ENCODE data around the gene TGFBI. TPM values are rescaled to one million over a fixed set of nuclear protein-coding genes. Genes with fewer than 3 reads are reported as not detected.

Gene TGFBI
- total RNA-seq, 1 donor from 2014 or later = 620 TPM

DNA sequence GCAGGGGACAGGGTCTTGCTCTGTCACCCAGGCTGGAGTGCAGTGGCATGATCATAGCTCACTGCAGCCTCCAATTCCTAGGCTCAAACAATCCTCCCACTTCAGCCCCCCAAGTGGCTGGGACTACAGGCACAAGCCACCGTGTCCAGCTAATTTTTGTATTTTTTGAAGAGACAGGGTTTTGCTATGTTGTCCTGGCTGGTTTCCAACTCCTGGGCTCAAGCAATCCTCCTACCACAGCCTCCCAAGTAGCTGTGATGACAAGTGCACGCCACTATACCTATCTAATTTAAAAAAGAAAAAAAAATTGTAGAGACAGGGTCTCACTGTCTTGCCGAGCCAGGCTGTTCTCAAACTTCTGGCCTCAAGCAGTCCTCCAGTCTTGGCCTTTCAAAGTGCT lies 42.4 kb upstream of the TGFBI start:
- H3K4me1 Mint-ChIP-seq (ENCODE audit: low read depth) = peaks cover 28% of the 10 kb centered on the region
- H3K36me3 Mint-ChIP-seq (ENCODE audit: low read depth) = peaks cover 1% of the 10 kb centered on the region
- H3K9me3 Mint-ChIP-seq (ENCODE audit: low read depth) = peaks cover 13% of the 10 kb centered on the region
- DNase-seq (ENCODE audit: low spot score) = no peak
- TF ChIP-seq, protein P1, sequence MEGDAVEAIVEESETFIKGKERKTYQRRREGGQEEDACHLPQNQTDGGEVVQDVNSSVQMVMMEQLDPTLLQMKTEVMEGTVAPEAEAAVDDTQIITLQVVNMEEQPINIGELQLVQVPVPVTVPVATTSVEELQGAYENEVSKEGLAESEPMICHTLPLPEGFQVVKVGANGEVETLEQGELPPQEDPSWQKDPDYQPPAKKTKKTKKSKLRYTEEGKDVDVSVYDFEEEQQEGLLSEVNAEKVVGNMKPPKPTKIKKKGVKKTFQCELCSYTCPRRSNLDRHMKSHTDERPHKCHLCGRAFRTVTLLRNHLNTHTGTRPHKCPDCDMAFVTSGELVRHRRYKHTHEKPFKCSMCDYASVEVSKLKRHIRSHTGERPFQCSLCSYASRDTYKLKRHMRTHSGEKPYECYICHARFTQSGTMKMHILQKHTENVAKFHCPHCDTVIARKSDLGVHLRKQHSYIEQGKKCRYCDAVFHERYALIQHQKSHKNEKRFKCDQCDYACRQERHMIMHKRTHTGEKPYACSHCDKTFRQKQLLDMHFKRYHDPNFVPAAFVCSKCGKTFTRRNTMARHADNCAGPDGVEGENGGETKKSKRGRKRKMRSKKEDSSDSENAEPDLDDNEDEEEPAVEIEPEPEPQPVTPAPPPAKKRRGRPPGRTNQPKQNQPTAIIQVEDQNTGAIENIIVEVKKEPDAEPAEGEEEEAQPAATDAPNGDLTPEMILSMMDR (IDR thresholded peaks at IDR 0.05) = no peak
- H3K27ac Mint-ChIP-seq (ENCODE audit: unreplicated experiment) = peak overlapping the region; percentile 92
- no peaks in the 10 kb centered on the region for H3K27me3 Mint-ChIP-seq (ENCODE audit: low read depth)
- H3K4me3 Mint-ChIP-seq (ENCODE audit: unreplicated experiment) = no peak overlapping the region

DNA sequence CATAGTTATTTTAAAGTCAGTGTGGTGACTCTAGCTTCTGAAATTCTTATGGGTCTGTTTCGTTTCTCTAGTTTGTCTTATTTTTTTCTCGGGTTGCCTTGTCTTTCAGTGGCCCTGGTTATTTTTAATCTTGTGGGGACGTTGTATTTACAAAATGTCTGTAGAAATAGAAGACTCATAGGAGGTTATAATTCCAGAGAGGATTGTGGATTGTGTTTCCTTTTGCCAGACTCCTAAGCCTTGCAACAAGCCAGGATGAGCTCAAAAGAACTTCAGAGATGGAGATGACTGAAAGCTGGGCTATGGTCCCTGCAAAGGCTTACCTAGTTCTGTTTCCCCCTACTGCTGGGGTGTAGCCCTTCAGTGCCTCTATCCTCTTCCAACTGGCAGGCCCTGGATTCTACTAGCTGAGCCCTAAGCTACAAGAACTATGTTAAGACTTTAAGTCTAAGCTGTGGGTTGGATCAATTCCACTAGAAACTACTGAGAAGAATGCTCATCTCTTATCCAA lies 41.8 kb upstream of the TGFBI start:
- TF ChIP-seq, protein P1 (IDR thresholded peaks at IDR 0.05) = no peak
- Mint-ChIP-seq H3K9me3 (ENCODE audit: low read depth) (peaks cover 13% of the 10 kb centered on the region), H3K4me3 (ENCODE audit: unreplicated experiment) (peak overlapping the region; percentile 7), H3K27ac (ENCODE audit: unreplicated experiment) (peak overlapping the region; percentile 92), H3K27me3 (ENCODE audit: low read depth) (no peaks in the 10 kb centered on the region), H3K4me1 (ENCODE audit: low read depth) (peaks cover 28% of the 10 kb centered on the region), H3K36me3 (ENCODE audit: low read depth) (peaks cover 1% of the 10 kb centered on the region)
- no peak for DNase-seq (ENCODE audit: low spot score)

DNA sequence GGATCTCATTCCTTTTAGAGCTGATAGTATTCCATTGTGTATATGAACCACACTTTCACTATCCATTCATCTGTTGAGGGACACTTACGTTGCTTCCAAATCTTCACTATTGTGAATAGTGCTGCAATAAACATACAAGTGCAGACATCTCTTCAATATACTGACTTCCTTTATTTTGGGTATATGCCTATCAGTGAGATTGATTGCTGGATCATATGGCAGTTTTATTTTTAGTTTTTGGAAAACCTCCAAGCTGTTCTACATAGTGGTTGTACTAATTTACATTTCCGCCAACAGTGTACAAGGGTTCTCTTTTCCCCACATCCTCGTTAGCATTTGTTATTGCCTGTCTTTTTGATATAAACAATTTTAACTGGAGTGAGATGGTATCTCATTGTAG lies 40.2 kb upstream of the TGFBI start:
- DNase-seq (ENCODE audit: low spot score) = no peak
- peaks cover 33% of the 10 kb centered on the region for H3K4me1 Mint-ChIP-seq (ENCODE audit: low read depth)
- TF ChIP-seq, protein P1 (IDR thresholded peaks at IDR 0.05) = no peak
- H3K36me3 Mint-ChIP-seq (ENCODE audit: low read depth) = no peaks in the 10 kb centered on the region
- H3K27ac Mint-ChIP-seq (ENCODE audit: unreplicated experiment) = peak overlapping the region; percentile 18
- peaks cover 13% of the 10 kb centered on the region for H3K9me3 Mint-ChIP-seq (ENCODE audit: low read depth)
- H3K27me3 Mint-ChIP-seq (ENCODE audit: low read depth) = no peaks in the 10 kb centered on the region
- no peak overlapping the region for H3K4me3 Mint-ChIP-seq (ENCODE audit: unreplicated experiment)

DNA sequence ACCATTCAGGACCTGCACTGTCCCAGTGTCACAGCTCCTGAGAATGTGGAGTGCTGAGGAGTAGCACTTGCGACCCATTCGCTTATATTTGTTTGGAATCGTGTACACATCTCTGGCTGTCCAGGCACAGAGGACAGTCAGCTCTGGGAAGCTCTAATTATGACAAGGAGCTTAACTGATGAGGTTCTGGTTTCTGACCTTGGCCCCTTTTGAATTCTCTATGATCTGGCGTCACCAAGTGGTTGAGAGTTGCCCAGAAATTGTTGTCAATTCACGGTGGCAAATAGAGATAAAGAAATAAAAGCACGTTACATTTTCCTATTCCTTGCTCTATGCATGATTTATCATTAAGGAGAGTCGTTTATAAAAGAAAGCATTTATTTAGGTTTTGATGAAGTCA lies 39.1 kb upstream of the TGFBI start:
- TF ChIP-seq, protein P1 (IDR thresholded peaks at IDR 0.05) = no peak
- peaks cover 43% of the 10 kb centered on the region for H3K4me1 Mint-ChIP-seq (ENCODE audit: low read depth)
- no peak for DNase-seq (ENCODE audit: low spot score)
- no peak overlapping the region for H3K27ac Mint-ChIP-seq (ENCODE audit: unreplicated experiment)
- H3K36me3 Mint-ChIP-seq (ENCODE audit: low read depth) = no peaks in the 10 kb centered on the region
- peaks cover 13% of the 10 kb centered on the region for H3K9me3 Mint-ChIP-seq (ENCODE audit: low read depth)
- no peaks in the 10 kb centered on the region for H3K27me3 Mint-ChIP-seq (ENCODE audit: low read depth)
- no peak overlapping the region for H3K4me3 Mint-ChIP-seq (ENCODE audit: unreplicated experiment)

DNA sequence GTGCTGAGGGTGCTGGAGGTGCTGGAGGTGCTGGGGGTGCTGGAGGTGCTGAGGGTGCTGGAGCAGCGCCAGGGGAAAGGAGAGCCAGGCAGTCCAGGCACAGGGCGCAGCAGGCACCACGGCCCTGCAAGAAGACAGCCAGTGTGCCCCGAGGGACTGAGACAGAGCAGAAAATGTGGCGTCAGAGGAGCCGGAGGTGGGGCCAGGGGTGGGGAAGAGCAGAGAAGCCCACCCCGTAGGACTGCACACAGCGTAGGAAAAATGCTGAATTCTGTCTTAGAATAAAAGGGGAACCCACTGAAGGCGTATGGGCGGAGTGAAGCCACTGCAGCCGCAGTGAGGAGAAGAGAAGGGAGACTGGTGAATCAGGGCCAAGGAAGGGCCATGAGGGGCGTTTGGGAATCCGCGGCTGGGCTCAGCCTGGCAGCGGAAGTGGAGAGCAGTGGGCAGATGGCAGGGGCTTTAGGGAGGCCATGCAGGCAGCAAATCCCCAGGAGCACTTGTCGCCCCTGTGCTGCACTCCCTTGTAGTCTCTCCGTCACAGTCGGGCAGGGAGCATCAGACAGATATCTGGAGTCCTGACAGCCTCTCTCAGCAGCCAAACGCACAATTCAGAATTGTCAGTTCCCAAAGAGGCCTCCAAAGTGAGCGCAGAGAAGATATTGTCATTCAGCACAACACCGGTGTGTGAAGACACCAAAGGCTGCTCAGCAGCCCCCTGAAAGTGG lies 38.1 kb upstream of the TGFBI start:
- Mint-ChIP-seq H3K4me1 (ENCODE audit: low read depth) (peaks cover 53% of the 10 kb centered on the region), H3K27ac (ENCODE audit: unreplicated experiment) (no peak overlapping the region), H3K36me3 (ENCODE audit: low read depth) (no peaks in the 10 kb centered on the region), H3K27me3 (ENCODE audit: low read depth) (no peaks in the 10 kb centered on the region), H3K4me3 (ENCODE audit: unreplicated experiment) (no peak overlapping the region), H3K9me3 (ENCODE audit: low read depth) (peaks cover 13% of the 10 kb centered on the region)
- DNase-seq (ENCODE audit: low spot score) = no peak
- TF ChIP-seq, protein P1 (IDR thresholded peaks at IDR 0.05) = no peak

Measured in chondrocyte (in vitro differentiated cells).